BE2C (cell line): ENCODE data around the gene TDRD12.

Source experiments
- DNase-seq: peaks from one replicate; pipeline ENCODE4 v3.0.0-alpha.2; 2020
- H3K27me3 ChIP-seq: fragments of 250-450 bp; sonication (Bioruptor Pico); 2 replicates; pipeline ENCODE4 v1.5.1; 2020; ENCODE audit warnings: mild to moderate bottlenecking
- H3K36me3 ChIP-seq: fragments of 250-450 bp; sonication (Bioruptor Pico); 2 replicates; pipeline ENCODE4 v1.5.1; 2020; ENCODE audit warnings: mild to moderate bottlenecking
- H3K4me1 ChIP-seq: fragments of 250-450 bp; sonication (Bioruptor Pico); 2 replicates; pipeline ENCODE4 v1.5.1; 2020
- H3K4me3 ChIP-seq: 2 replicates; pipeline ENCODE4 v1.5.1; 2011; ENCODE audit warnings: low read depth, low read length
- H3K9me3 ChIP-seq: fragments of 250-450 bp; sonication (Bioruptor Pico); 2 replicates; pipeline ENCODE4 v1.5.1; 2020
- CTCF ChIP-seq: IDR thresholded peaks from 2 replicates; pipeline ENCODE4 v1.5.1; 2012; ENCODE audit warnings: mild to moderate bottlenecking, low read depth, low read length

TDRD12 gene

GRCh38 chr19:32858155-32858554, 138.6 kb downstream of the TDRD12 start:
- no peak overlapping the region for H3K4me3 ChIP-seq
- H3K36me3 ChIP-seq, result no peaks in the 10 kb centered on the region
- TF ChIP-seq CTCF, result no peak
- H3K4me1 ChIP-seq, result no peaks in the 10 kb centered on the region
- no peaks in the 10 kb centered on the region for H3K9me3 ChIP-seq
- no peak for DNase-seq
- H3K27me3 ChIP-seq, result no peaks in the 10 kb centered on the region

- no peak for DNase-seq
- Histone ChIP-seq H3K9me3 (no peaks in the 10 kb centered on the region), H3K27me3 (no peaks in the 10 kb centered on the region), H3K36me3 (no peaks in the 10 kb centered on the region), H3K4me1 (no peaks in the 10 kb centered on the region), H3K4me3 (no peak overlapping the region)
- TF ChIP-seq CTCF, result no peak
These were observed 139.0 kb downstream of the TDRD12 start for GRCh38 chr19:32858559-32858958.

- Histone ChIP-seq H3K4me1 (no peaks in the 10 kb centered on the region), H3K4me3 (no peak overlapping the region), H3K9me3 (no peaks in the 10 kb centered on the region), H3K36me3 (no peaks in the 10 kb centered on the region), H3K27me3 (no peaks in the 10 kb centered on the region)
- DNase-seq, result no peak
- TF ChIP-seq CTCF, result no peak
These were observed 140.0 kb downstream of the TDRD12 start for GRCh38 chr19:32859591-32859990.

GRCh38 chr19:32861596-32861995, 142.0 kb downstream of the TDRD12 start:
- Histone ChIP-seq H3K4me3 (no peak overlapping the region), H3K4me1 (no peaks in the 10 kb centered on the region), H3K36me3 (no peaks in the 10 kb centered on the region), H3K27me3 (no peaks in the 10 kb centered on the region), H3K9me3 (no peaks in the 10 kb centered on the region)
- no peak for TF ChIP-seq CTCF
- DNase-seq, result no peak

- TF ChIP-seq CTCF, result no peak
These were observed 142.6 kb downstream of the TDRD12 start for GRCh38 chr19:32862173-32862572.

GRCh38 chr19:32862741-32863140, 143.2 kb downstream of the TDRD12 start:
- no peaks in the 10 kb centered on the region for H3K9me3 ChIP-seq
- H3K4me1 ChIP-seq, result no peaks in the 10 kb centered on the region
- DNase-seq, result no peak
- H3K4me3 ChIP-seq, result no peak overlapping the region
- H3K27me3 ChIP-seq, result no peaks in the 10 kb centered on the region
- no peaks in the 10 kb centered on the region for H3K36me3 ChIP-seq
- TF ChIP-seq CTCF, result no peak

More at GRCh38 chr19:32862173-32862572, 142.6 kb downstream of the TDRD12 start:
- no peak overlapping the region for H3K4me3 ChIP-seq
- DNase-seq, result no peak
- no peaks in the 10 kb centered on the region for H3K4me1 ChIP-seq
- no peaks in the 10 kb centered on the region for H3K27me3 ChIP-seq
- no peaks in the 10 kb centered on the region for H3K36me3 ChIP-seq
- H3K9me3 ChIP-seq, result no peaks in the 10 kb centered on the region
